ENCODE results near the gene TLN1. TPM values are rescaled to one million over a fixed set of nuclear protein-coding genes. Genes with fewer than 3 reads are reported as not detected.

TLN1 gene
- total RNA-seq, 5 donors from 2014 or later (not counting 1 experiment from before 2014, with no cell fraction given): 229 to 366 (median 294) TPM

DNA sequence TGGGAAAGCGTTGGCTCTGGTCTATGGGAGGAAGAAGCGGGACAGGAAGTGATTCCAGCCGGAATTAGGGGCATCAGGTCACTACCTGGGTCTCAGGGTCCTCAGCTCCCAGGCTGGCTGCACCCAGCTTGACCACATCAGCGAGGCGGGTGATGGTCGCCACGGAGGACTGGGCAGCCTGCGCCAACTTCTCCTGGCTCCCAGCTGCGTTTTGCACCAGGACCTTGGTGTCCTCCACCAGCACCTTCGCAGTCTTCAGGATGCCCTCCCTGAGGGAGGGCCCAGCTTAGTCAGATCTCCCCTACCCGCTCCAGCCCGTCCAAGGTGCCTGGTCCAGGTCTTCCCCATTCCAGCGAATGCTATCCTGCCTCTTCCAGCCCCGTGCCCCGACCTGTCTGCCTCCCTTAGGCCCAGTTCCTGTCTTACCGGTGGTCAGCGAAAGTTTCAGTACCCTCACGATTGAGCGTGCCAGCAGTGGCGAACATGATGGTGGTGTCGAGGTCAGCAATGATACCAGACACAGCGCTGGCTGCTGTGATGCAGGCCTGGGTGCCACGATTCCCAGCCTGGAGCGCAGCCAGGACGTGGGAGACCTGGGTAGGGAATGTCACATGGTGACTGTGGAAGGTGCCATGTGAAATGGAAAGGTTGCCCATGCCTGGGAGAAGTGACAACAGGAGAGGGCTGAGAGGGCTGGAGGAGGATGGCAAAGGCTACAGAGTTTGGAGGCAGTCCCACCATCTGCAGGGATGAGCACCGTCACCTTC, 27.9 kb downstream of the TLN1 start:
- Mint-ChIP-seq H3K4me1 (peaks cover 0 to 4% (median 0%) of the 10 kb centered on the region in 3 donors), H3K27me3 (no peaks in the 10 kb centered on the region), H3K36me3 (peaks cover 51% of the 10 kb centered on the region), H3K27ac (no peak overlapping the region), H3K4me3 (no peak overlapping the region), H3K9me3 (no peaks in the 10 kb centered on the region)
- Histone ChIP-seq H3K4me1 (ENCODE audit: control insufficient read depth in 1 of 2, extremely low read depth in 1 of 2, insufficient read depth in 2 of 2, low read length in 2 of 2) (no peaks in the 10 kb centered on the region), H3K27ac (ENCODE audit: low read length) (no peak overlapping the region), H3K4me3 (ENCODE audit: control insufficient read depth in 1 of 2, extremely low read depth in 1 of 2, low read length in 1 of 2) (no peak overlapping the region), H3K36me3 (ENCODE audit: control insufficient read depth in 2 of 2, extremely low read depth in 1 of 2, insufficient read depth in 1 of 2, low read length in 1 of 2) (peaks cover 45 to 100% of the 10 kb centered on the region in 2 donors), H3K27me3 (replicated peaks in 1 of 2; ENCODE audit: control insufficient read depth in 2 of 2, extremely low read depth in 1 of 2, insufficient read depth in 2 of 2, low read length in 1 of 2) (no peaks in the 10 kb centered on the region), H3K9me3 (no peaks in the 10 kb centered on the region)
- no peak for ATAC-seq (replicated peaks in 1 of 4)
- DNase-seq: no peak
- ChIA-PET POLR2A (no interaction called here), CTCF (no interaction called here)
- 97% methylated on average over 26 of the region's 26 CpGs for WGBS (ENCODE audit: insufficient coverage)

DNA sequence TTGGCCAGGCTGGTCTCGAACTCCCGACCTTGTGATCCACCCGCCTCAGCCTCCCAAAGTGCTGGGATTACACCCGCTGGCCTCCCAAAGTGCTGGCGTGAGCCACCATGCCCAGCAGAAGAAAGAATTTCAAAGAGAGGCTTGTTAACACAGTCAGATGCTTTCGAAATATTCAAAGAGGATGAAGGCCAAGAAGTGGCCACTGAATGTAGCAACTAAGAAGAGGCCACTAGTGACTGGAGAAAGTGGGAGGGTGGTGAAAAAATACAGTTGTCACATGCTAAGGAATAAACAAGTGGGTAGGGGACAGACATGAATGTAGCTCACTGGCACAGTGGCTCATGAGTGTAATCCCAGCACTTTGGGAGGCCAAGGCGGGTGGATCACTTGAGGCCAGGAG, 29.3 kb downstream of the TLN1 start:
- 100% methylated on average over 7 of the region's 7 CpGs for WGBS (ENCODE audit: insufficient coverage)
- H3K4me3 ChIP-seq (ENCODE audit: control insufficient read depth in 1 of 2, extremely low read depth in 1 of 2, low read length in 1 of 2): no peak overlapping the region
- ChIA-PET CTCF (interaction anchor here in 1 of 2 donors (0.6 kb wide), 1 partner anchor 633 kb away, joined by 4 read pairs; no protein-coding TSS in a partner anchor), POLR2A (no interaction called here)
- H3K36me3 ChIP-seq (ENCODE audit: control insufficient read depth in 2 of 2, extremely low read depth in 1 of 2, insufficient read depth in 1 of 2, low read length in 1 of 2): peaks cover 55 to 100% of the 10 kb centered on the region in 2 donors
- no peak for ATAC-seq (replicated peaks in 1 of 4)
- H3K9me3 ChIP-seq: no peaks in the 10 kb centered on the region
- no peaks in the 10 kb centered on the region for H3K4me1 ChIP-seq (ENCODE audit: control insufficient read depth in 1 of 2, extremely low read depth in 1 of 2, insufficient read depth in 2 of 2, low read length in 2 of 2)
- no peaks in the 10 kb centered on the region for H3K27me3 ChIP-seq (replicated peaks in 1 of 2; ENCODE audit: control insufficient read depth in 2 of 2, extremely low read depth in 1 of 2, insufficient read depth in 2 of 2, low read length in 1 of 2)
- H3K4me3 Mint-ChIP-seq: no peak overlapping the region
- no peaks in the 10 kb centered on the region for H3K27me3 Mint-ChIP-seq
- no peak overlapping the region for H3K27ac Mint-ChIP-seq
- DNase-seq: no peak
- no peak overlapping the region for H3K27ac ChIP-seq (ENCODE audit: low read length)
- no peaks in the 10 kb centered on the region for H3K9me3 Mint-ChIP-seq
- H3K4me1 Mint-ChIP-seq: peaks cover 0 to 4% (median 0%) of the 10 kb centered on the region in 3 donors
- H3K36me3 Mint-ChIP-seq: peaks cover 49% of the 10 kb centered on the region

GRCh38 chr9:35700942-35701341, 31.1 kb downstream of the TLN1 start:
- Mint-ChIP-seq H3K27me3 (no peaks in the 10 kb centered on the region), H3K4me1 (peaks cover 9 to 10% (median 9%) of the 10 kb centered on the region in 3 donors), H3K36me3 (peaks cover 49% of the 10 kb centered on the region), H3K4me3 (no peak overlapping the region), H3K9me3 (no peaks in the 10 kb centered on the region), H3K27ac (no peak overlapping the region)
- no peaks in the 10 kb centered on the region for H3K9me3 ChIP-seq
- no peak for ATAC-seq (replicated peaks in 1 of 4)
- CTCF ChIA-PET: interaction anchor here in 1 of 2 donors (1.1 kb wide), 1 partner anchor 30 kb away, joined by 9 read pairs; no protein-coding TSS in a partner anchor
- no peak overlapping the region for H3K27ac ChIP-seq (ENCODE audit: low read length)
- POLR2A ChIA-PET: no interaction called here
- H3K4me3 ChIP-seq (ENCODE audit: control insufficient read depth in 1 of 2, extremely low read depth in 1 of 2, low read length in 1 of 2): no peak overlapping the region
- no peak for DNase-seq
- H3K27me3 ChIP-seq (replicated peaks in 1 of 2; ENCODE audit: control insufficient read depth in 2 of 2, extremely low read depth in 1 of 2, insufficient read depth in 2 of 2, low read length in 1 of 2): no peaks in the 10 kb centered on the region
- peaks cover 0 to 9% of the 10 kb centered on the region in 2 experiments for H3K4me1 ChIP-seq (ENCODE audit: control insufficient read depth in 1 of 2, extremely low read depth in 1 of 2, insufficient read depth in 2 of 2, low read length in 2 of 2)
- peaks cover 57 to 96% of the 10 kb centered on the region in 2 donors for H3K36me3 ChIP-seq (ENCODE audit: control insufficient read depth in 2 of 2, extremely low read depth in 1 of 2, insufficient read depth in 1 of 2, low read length in 1 of 2)

GRCh38 chr9:35700031-35700430, 32.0 kb downstream of the TLN1 start:
- peaks cover 55 to 87% of the 10 kb centered on the region in 2 donors for H3K36me3 ChIP-seq (ENCODE audit: control insufficient read depth in 2 of 2, extremely low read depth in 1 of 2, insufficient read depth in 1 of 2, low read length in 1 of 2)
- POLR2A ChIA-PET: no interaction called here

GRCh38 chr9:35698231-35698630, 33.8 kb downstream of the TLN1 start:
- Histone ChIP-seq H3K36me3 (ENCODE audit: control insufficient read depth in 2 of 2, extremely low read depth in 1 of 2, insufficient read depth in 1 of 2, low read length in 1 of 2) (peaks cover 44 to 69% of the 10 kb centered on the region in 2 donors), H3K27ac (ENCODE audit: low read length) (no peak overlapping the region), H3K4me1 (ENCODE audit: control insufficient read depth in 1 of 2, extremely low read depth in 1 of 2, insufficient read depth in 2 of 2, low read length in 2 of 2) (peaks cover 0 to 9% of the 10 kb centered on the region in 2 experiments), H3K27me3 (replicated peaks in 1 of 2; ENCODE audit: control insufficient read depth in 2 of 2, extremely low read depth in 1 of 2, insufficient read depth in 2 of 2, low read length in 1 of 2) (no peaks in the 10 kb centered on the region), H3K9me3 (no peaks in the 10 kb centered on the region), H3K4me3 (ENCODE audit: control insufficient read depth in 1 of 2, extremely low read depth in 1 of 2, low read length in 1 of 2) (no peak overlapping the region)
- DNase-seq: no peak
- no peak for ATAC-seq (replicated peaks in 1 of 4)
- H3K9me3 Mint-ChIP-seq: no peaks in the 10 kb centered on the region
- H3K4me3 Mint-ChIP-seq: no peak overlapping the region
- ChIA-PET CTCF (interaction anchor here (1.8 to 4.7 kb wide), 3 partner anchors 29 to 40 kb away, joined by 6 to 50 read pairs (median 8); partner anchors contain the start of genes CCDC107 (in 1 of the 2), RMRP (in 1 of the 2) and TLN1 (in 1 of the 2)), POLR2A (no interaction called here)
- no peaks in the 10 kb centered on the region for H3K27me3 Mint-ChIP-seq
- 100% methylated on average over 4 of the region's 5 CpGs for WGBS (ENCODE audit: insufficient coverage)
- peaks cover 9 to 10% (median 9%) of the 10 kb centered on the region in 3 donors for H3K4me1 Mint-ChIP-seq
- peaks cover 29% of the 10 kb centered on the region for H3K36me3 Mint-ChIP-seq
- no peak overlapping the region for H3K27ac Mint-ChIP-seq

More at GRCh38 chr9:35700031-35700430, 32.0 kb downstream of the TLN1 start:
- CTCF ChIA-PET: interaction anchor here in 1 of 2 donors (1.1 kb wide), 1 partner anchor 30 kb away, joined by 9 read pairs; no protein-coding TSS in a partner anchor
- no peak overlapping the region for H3K4me3 ChIP-seq (ENCODE audit: control insufficient read depth in 1 of 2, extremely low read depth in 1 of 2, low read length in 1 of 2)
- ATAC-seq (replicated peaks in 1 of 4) (no peak), DNase-seq (no peak)
- H3K36me3 Mint-ChIP-seq: peaks cover 46% of the 10 kb centered on the region
- no peaks in the 10 kb centered on the region for H3K27me3 ChIP-seq (replicated peaks in 1 of 2; ENCODE audit: control insufficient read depth in 2 of 2, extremely low read depth in 1 of 2, insufficient read depth in 2 of 2, low read length in 1 of 2)
- H3K9me3 Mint-ChIP-seq: no peaks in the 10 kb centered on the region
- H3K4me1 ChIP-seq (ENCODE audit: control insufficient read depth in 1 of 2, extremely low read depth in 1 of 2, insufficient read depth in 2 of 2, low read length in 2 of 2): peaks cover 0 to 9% of the 10 kb centered on the region in 2 experiments
- no peaks in the 10 kb centered on the region for H3K9me3 ChIP-seq
- peaks cover 9 to 10% (median 9%) of the 10 kb centered on the region in 3 donors for H3K4me1 Mint-ChIP-seq
- H3K27ac Mint-ChIP-seq: no peak overlapping the region
- no peak overlapping the region for H3K4me3 Mint-ChIP-seq
- H3K27ac ChIP-seq (ENCODE audit: low read length): no peak overlapping the region
- WGBS (ENCODE audit: insufficient coverage): 97% methylated on average over 11 of the region's 11 CpGs
- H3K27me3 Mint-ChIP-seq: no peaks in the 10 kb centered on the region

DNA sequence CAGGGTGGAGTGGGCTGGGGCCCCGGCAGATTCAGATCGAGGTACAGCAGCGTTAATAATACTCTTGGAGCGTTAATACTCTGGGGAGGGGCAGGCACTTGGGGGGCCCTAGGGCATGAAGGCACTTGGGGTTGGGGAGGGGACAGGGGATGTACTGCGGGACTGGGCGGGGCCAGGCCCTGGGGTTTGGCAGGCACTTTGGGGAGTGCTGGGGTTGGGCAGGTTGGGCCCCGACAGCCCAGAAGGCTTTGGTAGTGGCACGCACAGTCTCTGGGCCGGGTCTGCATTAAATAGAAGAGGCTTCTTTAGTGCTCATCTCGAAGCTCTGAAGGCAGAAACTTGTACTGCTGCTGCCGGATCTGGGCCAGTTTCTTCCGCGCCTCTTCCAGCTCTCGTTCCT, 34.5 kb downstream of the TLN1 start:
- Mint-ChIP-seq H3K9me3 (no peaks in the 10 kb centered on the region), H3K4me1 (peaks cover 9 to 10% (median 9%) of the 10 kb centered on the region in 3 donors), H3K36me3 (peaks cover 23% of the 10 kb centered on the region), H3K27me3 (no peaks in the 10 kb centered on the region), H3K4me3 (no peak overlapping the region), H3K27ac (no peak overlapping the region)
- ATAC-seq (replicated peaks in 1 of 4) (no peak), DNase-seq (no peak)
- H3K27ac ChIP-seq (ENCODE audit: low read length): no peak overlapping the region
- ChIA-PET POLR2A (interaction anchor here (0.6 to 1.0 kb wide), 2 partner anchors 9 to 1553 kb away, joined by 3 to 4 read pairs; no protein-coding TSS in a partner anchor), CTCF (interaction anchor here (0.7 to 4.7 kb wide), 11 partner anchors 10 to 113 kb away, joined by 3 to 50 read pairs (median 6); partner anchors contain the start of genes CCDC107 (in 1 of the 2), GBA2 (in 1 of the 2), RGP1 (in 1 of the 2) and RMRP (in 1 of the 2))
- peaks cover 0 to 9% of the 10 kb centered on the region in 2 experiments for H3K4me1 ChIP-seq (ENCODE audit: control insufficient read depth in 1 of 2, extremely low read depth in 1 of 2, insufficient read depth in 2 of 2, low read length in 2 of 2)
- 95% methylated on average over 13 of the region's 14 CpGs for WGBS (ENCODE audit: insufficient coverage)
- no peaks in the 10 kb centered on the region for H3K9me3 ChIP-seq
- H3K36me3 ChIP-seq (ENCODE audit: control insufficient read depth in 2 of 2, extremely low read depth in 1 of 2, insufficient read depth in 1 of 2, low read length in 1 of 2): peaks cover 41 to 62% of the 10 kb centered on the region in 2 donors
- no peaks in the 10 kb centered on the region for H3K27me3 ChIP-seq (replicated peaks in 1 of 2; ENCODE audit: control insufficient read depth in 2 of 2, extremely low read depth in 1 of 2, insufficient read depth in 2 of 2, low read length in 1 of 2)
- H3K4me3 ChIP-seq (ENCODE audit: control insufficient read depth in 1 of 2, extremely low read depth in 1 of 2, low read length in 1 of 2): no peak overlapping the region
